WTC11 (cell line): ENCODE results near the gene PRRC2A. TPM values are rescaled to one million over a fixed set of nuclear protein-coding genes. Genes with fewer than 3 reads are reported as not detected.

ENCODE experiments used
- ATAC-seq: fragments of 200-7000 bp; cut with Tn5 transposase; 2 replicates; pipeline ENCODE4 v1.10.0; 2021; ENCODE audit warnings: mild to moderate bottlenecking, moderate library complexity
- CTCF ChIA-PET: fragments of 300-600 bp; sonication (Branson Sonifier 250); formaldehyde crosslinking; loops from one replicate; lab custom pipeline; 2021; ENCODE audit warnings: antibody characterized with exemption; lab: Charles Lee
- POLR2A ChIA-PET: fragments of 350-600 bp; sonication (Branson Sonifier 250); formaldehyde crosslinking; loops from one replicate; lab custom pipeline; 2021; ENCODE audit warnings: antibody characterized with exemption; lab: Charles Lee
- DNase-seq: peaks from one replicate; pipeline ENCODE4 v3.0.0; 2021; ENCODE audit warnings: low spot score
- H3K27ac Mint-ChIP-seq: 2 replicates; pipeline ENCODE4 v1.8.0; 2021; ENCODE audit warnings: mixed read lengths
- H3K27me3 Mint-ChIP-seq: 2 replicates; pipeline ENCODE4 v1.8.0; 2021; ENCODE audit warnings: low read depth, mild to moderate bottlenecking, moderate library complexity, mixed read lengths
- H3K36me3 Mint-ChIP-seq: 2 replicates; pipeline ENCODE4 v1.8.0; 2021; ENCODE audit warnings: mixed read lengths
- H3K4me1 Mint-ChIP-seq: 2 replicates; pipeline ENCODE4 v1.8.0; 2022; ENCODE audit warnings: mixed read lengths
- H3K4me3 Mint-ChIP-seq: 2 replicates; pipeline ENCODE4 v1.8.0; 2021; ENCODE audit warnings: mild to moderate bottlenecking, moderate library complexity, mixed read lengths
- H3K9me3 Mint-ChIP-seq: 2 replicates; pipeline ENCODE4 v1.8.0; 2021; ENCODE audit warnings: mixed read lengths
- E2F1 ChIP-seq: sonication (generic); formaldehyde crosslinking; IDR thresholded peaks from 2 replicates; pipeline ENCODE4 v1.8.0; 2022; ENCODE audit warnings: mild to moderate bottlenecking, missing genetic modification reagents
- E2F5 ChIP-seq: sonication (generic); formaldehyde crosslinking; IDR thresholded peaks from 2 replicates; pipeline ENCODE4 v1.8.1; 2022; ENCODE audit warnings: mild to moderate bottlenecking, moderate library complexity, missing genetic modification reagents
- GABPB1 ChIP-seq: sonication (generic); formaldehyde crosslinking; IDR thresholded peaks from 2 replicates; pipeline ENCODE4 v1.8.1; 2023; ENCODE audit warnings: mild to moderate bottlenecking, missing genetic modification reagents
- MAX ChIP-seq: sonication (generic); formaldehyde crosslinking; IDR thresholded peaks from 2 replicates; pipeline ENCODE4 v1.8.0; 2022; ENCODE audit warnings: mild to moderate bottlenecking, missing genetic modification reagents
- MLX ChIP-seq: sonication (generic); formaldehyde crosslinking; IDR thresholded peaks from 2 replicates; pipeline ENCODE4 v1.8.1; 2023; ENCODE audit warnings: mild to moderate bottlenecking, missing genetic modification reagents, moderate library complexity
- MXD4 ChIP-seq: fragments of 250-450 bp; sonication (Bioruptor Pico); IDR thresholded peaks from 2 replicates; pipeline ENCODE4 v1.8.0; 2021; ENCODE audit warnings: mild to moderate bottlenecking, moderate library complexity, borderline replicate concordance
- NFE2L1 ChIP-seq: sonication (generic); formaldehyde crosslinking; IDR thresholded peaks from 2 replicates; pipeline ENCODE4 v1.8.1; 2023; ENCODE audit warnings: missing genetic modification reagents
- NR1H2 ChIP-seq: sonication (generic); formaldehyde crosslinking; IDR thresholded peaks from 2 replicates; pipeline ENCODE4 v1.9.0; 2021; ENCODE audit warnings: mild to moderate bottlenecking, moderate library complexity, missing genetic modification reagents
- PRDM15 ChIP-seq: sonication (generic); formaldehyde crosslinking; IDR thresholded peaks from 2 replicates; pipeline ENCODE4 v1.8.0; 2022; ENCODE audit warnings: missing genetic modification reagents
- RORB ChIP-seq: fragments of 250-450 bp; sonication (Bioruptor Pico); IDR thresholded peaks from 2 replicates; pipeline ENCODE4 v1.9.0; 2021; ENCODE audit warnings: mild to moderate bottlenecking
- USF2 ChIP-seq: sonication (generic); formaldehyde crosslinking; IDR thresholded peaks from 2 replicates; pipeline ENCODE4 v1.8.1; 2023; ENCODE audit warnings: mild to moderate bottlenecking, missing genetic modification reagents, moderate library complexity
- ZBTB21 ChIP-seq: sonication (generic); formaldehyde crosslinking; IDR thresholded peaks from 2 replicates; pipeline ENCODE4 v1.8.1; 2023; ENCODE audit warnings: mild to moderate bottlenecking, missing genetic modification reagents, borderline replicate concordance
- ZBTB43 ChIP-seq: sonication (generic); formaldehyde crosslinking; IDR thresholded peaks from 2 replicates; pipeline ENCODE4 v1.8.1; 2023; ENCODE audit warnings: mild to moderate bottlenecking, missing genetic modification reagents
- ZNF281 ChIP-seq: sonication (generic); formaldehyde crosslinking; IDR thresholded peaks from 2 replicates; pipeline ENCODE4 v1.8.0; 2023; ENCODE audit warnings: mild to moderate bottlenecking, missing genetic modification reagents
- ZNF425 ChIP-seq: fragments of 250-450 bp; sonication (Bioruptor Pico); conservative IDR thresholded peaks from 2 replicates; pipeline ENCODE4 v1.9.0; 2021; ENCODE audit warnings: mild to moderate bottlenecking
- total RNA-seq: library from RNA; stranded (reverse); gene quantifications from 3 replicates; pipeline ENCODE4 v1.2.3, GENCODE V29; 2021

Gene PRRC2A
- total RNA-seq, 1 experiment from 2014 or later = 372 TPM

GRCh38 chr6:31634131-31634530 is 13.6 kb downstream of the PRRC2A start:
- H3K27me3 Mint-ChIP-seq = no peaks in the 10 kb centered on the region; the same call in 1 of the 2 replicates
- peaks cover 79% of the 10 kb centered on the region for H3K36me3 Mint-ChIP-seq
- DNase-seq (no peak), ATAC-seq (no peak)
- no peaks in the 10 kb centered on the region for H3K9me3 Mint-ChIP-seq
- H3K4me3 Mint-ChIP-seq = no peak overlapping the region
- CTCF ChIA-PET = interaction anchor here (1.4 kb wide), 1 partner anchor 83 kb away, joined by 4 read pairs; no protein-coding TSS in a partner anchor
- peak overlapping the region; percentile 79; the same call in 1 of the 2 replicates for H3K27ac Mint-ChIP-seq
- no peak for TF ChIP-seq ZNF425 (CRISPR knock-in tag)
- no peak for TF ChIP-seq RORB (CRISPR knock-in tag)
- TF ChIP-seq E2F1 = no peak
- no peak for TF ChIP-seq GABPB1 (CRISPR knock-in tag)
- TF ChIP-seq ZNF281 (CRISPR knock-in tag) = no peak
- TF ChIP-seq NFE2L1 (CRISPR knock-in tag) = no peak
- no peak for TF ChIP-seq PRDM15 (CRISPR knock-in tag)
- TF ChIP-seq NR1H2 (CRISPR knock-in tag) = no peak
- no peak for TF ChIP-seq MLX (CRISPR knock-in tag)
- TF ChIP-seq USF2 (CRISPR knock-in tag) = no peak
- TF ChIP-seq ZBTB21 (CRISPR knock-in tag) = no peak
- TF ChIP-seq MAX (CRISPR knock-in tag) = no peak
- TF ChIP-seq E2F5 (CRISPR knock-in tag) = no peak
- no peak for TF ChIP-seq MXD4 (CRISPR knock-in tag)
- no peak for TF ChIP-seq ZBTB43
- POLR2A ChIA-PET = interaction anchor here (1.1 kb wide), 1 partner anchor 18 kb away, joined by 5 read pairs; no protein-coding TSS in a partner anchor
- H3K4me1 Mint-ChIP-seq = no peaks in the 10 kb centered on the region
